A549 (cell line): Measurements from ENCODE around the gene SRGAP3. TPM values are rescaled to one million over a fixed set of nuclear protein-coding genes. Genes with fewer than 3 reads are reported as not detected.

Experiments
- ATAC-seq, 2 experiments: fragments of 200-7000 bp in 1 of 2; fragments of >200 bp in 1 of 2; cut with Nextera tagmentation in 1 of 2; cut with Tn5 transposase in 1 of 2; 3 replicates each; pipeline versions ENCODE4 v1.8.0 to v1.9.1; 2018 to 2020; ENCODE audit warnings: mild to moderate bottlenecking in 1 of 2, moderate library complexity in 1 of 2
- CTCF ChIA-PET: fragments of 300-600 bp; sonication (Branson Sonifier 250); formaldehyde crosslinking; extraction: SDS; loops from one replicate; lab custom pipeline; 2021; ENCODE audit warnings: antibody characterized with exemption, inconsistent platforms; lab: Yijun Ruan, JAX
- POLR2A ChIA-PET: fragments of 350-600 bp; formaldehyde crosslinking; extraction: SDS; loops from one replicate; lab custom pipeline; 2021; ENCODE audit warnings: antibody characterized with exemption, inconsistent platforms; lab: Yijun Ruan, JAX
- DNase-seq, 2 experiments: peaks; one replicate each; pipeline versions ENCODE4 v3.0.0 to v3.0.0-alpha.2; 2011 to 2016; ENCODE audit warnings: low read depth in 1 of 2, low spot score in 1 of 2
- FAIRE-seq: peaks from 2 replicates; lab custom pipeline; 2011; peaks lifted over from hg19 to GRCh38; lab: Jason Lieb, UNC
- H3K27ac ChIP-seq, 2 experiments: fragments of >200 bp; sonication (Bioruptor Twin); formaldehyde crosslinking; 3 replicates each; pipeline ENCODE4 v1.5.1; 2016 to 2017
- H3K4me1 ChIP-seq: fragments of >200 bp; sonication (Bioruptor Twin); formaldehyde crosslinking; 3 replicates; pipeline ENCODE4 v1.6.1; 2016
- H3K4me2 ChIP-seq: fragments of >200 bp; sonication (Bioruptor Twin); formaldehyde crosslinking; 3 replicates; pipeline ENCODE4 v1.6.1; 2016
- H3K4me3 ChIP-seq: fragments of >200 bp; sonication (Bioruptor Twin); formaldehyde crosslinking; 3 replicates; pipeline ENCODE4 v1.5.1; 2016
- H3K9me3 ChIP-seq: fragments of >200 bp; sonication (Bioruptor Twin); formaldehyde crosslinking; 3 replicates; pipeline ENCODE4 v1.6.1; 2016
- BCL3 ChIP-seq: fragments of >200 bp; sonication (Bioruptor Twin); formaldehyde crosslinking; IDR thresholded peaks from 3 replicates; pipeline ENCODE4 v1.6.1; 2016
- CEBPB ChIP-seq, 2 experiments: fragments of >200 bp in 1 of 2; sonication (Bioruptor Twin) in 1 of 2; formaldehyde crosslinking in 1 of 2; IDR thresholded peaks; 2 replicates each; pipeline ENCODE4 v1.6.1; 2012 to 2016
- CHD2 ChIP-seq: fragments of 150-350 bp; IDR thresholded peaks from 2 replicates; pipeline ENCODE4 v1.6.1; 2014; ENCODE audit warnings: low read length; ENCODE audit not compliant: partially characterized antibody
- EHF ChIP-seq: fragments of 250-450 bp; sonication (Bioruptor Pico); IDR thresholded peaks from 2 replicates; pipeline ENCODE4 v1.5.0; 2020; ENCODE audit warnings: mild to moderate bottlenecking
- FOSB ChIP-seq: fragments of 250-450 bp; sonication (Bioruptor Pico); IDR thresholded peaks from 2 replicates; pipeline ENCODE4 v1.5.0; 2020; ENCODE audit warnings: mild to moderate bottlenecking, moderate library complexity
- HES2 ChIP-seq: fragments of >200 bp; sonication (Bioruptor Twin); formaldehyde crosslinking; IDR thresholded peaks from 2 replicates; pipeline ENCODE4 v1.6.1; 2016
- HEYL ChIP-seq: fragments of 250-450 bp; sonication (Bioruptor Pico); IDR thresholded peaks from 2 replicates; pipeline ENCODE4 v1.8.0; 2021; ENCODE audit warnings: mild to moderate bottlenecking, moderate library complexity
- HOXB13 ChIP-seq: fragments of 250-450 bp; sonication (Bioruptor Pico); IDR thresholded peaks from 2 replicates; pipeline ENCODE4 v1.5.0; 2020; ENCODE audit warnings: low read depth, mild to moderate bottlenecking, moderate library complexity
- JUN ChIP-seq, 2 experiments: fragments of >200 bp; sonication (Bioruptor Twin); formaldehyde crosslinking; IDR thresholded peaks; 2 replicates in 1 of 2; 3 replicates in 1 of 2; pipeline ENCODE4 v1.6.1; 2016 to 2017
- KDM1A ChIP-seq: fragments of 200-600 bp; sonication (generic); IDR thresholded peaks from 2 replicates; pipeline ENCODE4 v1.6.1; 2016; ENCODE audit warnings: low read depth, mild to moderate bottlenecking
- MAFK ChIP-seq: fragments of 450-650 bp; IDR thresholded peaks from 2 replicates; pipeline ENCODE4 v1.6.1; 2014; ENCODE audit not compliant: partially characterized antibody
- MAX ChIP-seq: IDR thresholded peaks from 2 replicates; pipeline ENCODE4 v1.6.1; 2012
- RAD21 ChIP-seq, 2 experiments: fragments of >200 bp in 1 of 2; sonication (Bioruptor Twin) in 1 of 2; formaldehyde crosslinking in 1 of 2; IDR thresholded peaks in 1 of 2; conservative IDR thresholded peaks in 1 of 2; 2 replicates in 1 of 2; 3 replicates in 1 of 2; pipeline ENCODE4 v1.6.1; 2012 to 2018; ENCODE audit warnings: inconsistent platforms in 1 of 2
- RCOR1 ChIP-seq: fragments of 150-350 bp; IDR thresholded peaks from 2 replicates; pipeline ENCODE4 v1.6.1; 2014; ENCODE audit warnings: antibody characterized with exemption, low read length, low read depth
- SMC3 ChIP-seq: fragments of >200 bp; sonication (Bioruptor Twin); formaldehyde crosslinking; IDR thresholded peaks from 3 replicates; pipeline ENCODE4 v1.6.1; 2018; ENCODE audit warnings: inconsistent platforms
- USF2 ChIP-seq: fragments of 450-650 bp; IDR thresholded peaks from 2 replicates; pipeline ENCODE4 v1.6.1; 2014; ENCODE audit warnings: antibody characterized with exemption
- WGBS: methylation state at CpG from one replicate; pipeline ENCODE4 v1.1.6; 2017; ENCODE audit errors: missing lambda C conversion rate; 5-methylcytosine and 5-hydroxymethylcytosine counted together
- polyA plus RNA-seq, 4 experiments: library from polyadenylated mRNA; depleted of rRNA in 3 of 4; stranded (reverse); fragments of >200 nt; fragmentation: RNase III in 1 of 4; extraction: RNeasy Plus Mini Kit Qiagen cat#74134 plus additional on column Dnase treatment in 1 of 4; gene quantifications; 2 replicates in 3 of 4; 3 replicates in 1 of 4; pipeline ENCODE4 v1.2.3, GENCODE V29; 2011 to 2017
- TF ChIP-seq, protein P1 (sequence below): fragments of 250-450 bp; sonication (Bioruptor Pico); IDR thresholded peaks from 2 replicates; pipeline ENCODE4 v1.5.0; 2020; ENCODE audit warnings: low read depth, mild to moderate bottlenecking, moderate library complexity
- TF ChIP-seq, protein P2 (sequence below): fragments of 250-450 bp; sonication (Bioruptor Pico); IDR thresholded peaks from 2 replicates; pipeline ENCODE4 v1.5.0; 2021; ENCODE audit warnings: mild to moderate bottlenecking, moderate library complexity, borderline replicate concordance

The SRGAP3 gene
- polyA plus RNA-seq, 2 of the 4 experiments (the other 2 are of a cell fraction), result 1.6 to 2.5 TPM

- H3K9me3 ChIP-seq, result no peaks in the 10 kb centered on the region
- no peak overlapping the region for H3K27ac ChIP-seq
- 9% methylated on average over 1 of the region's 1 CpG for WGBS
- H3K4me2 ChIP-seq, result no peak overlapping the region
- DNase-seq (no peak), ATAC-seq (no peak), FAIRE-seq (no peak)
- no peak overlapping the region for H3K4me3 ChIP-seq
- TF ChIP-seq BCL3, result no peak
- TF ChIP-seq CHD2, result no peak
- H3K4me1 ChIP-seq, result no peaks in the 10 kb centered on the region
- ChIA-PET CTCF (interaction anchor here (0.7 kb wide), 1 partner anchor 147 kb away, joined by 4 read pairs; no protein-coding TSS in a partner anchor), POLR2A (no interaction called here)
Measured at GRCh38 chr3:9117220-9117619, 132.2 kb downstream of the SRGAP3 start.

GRCh38 chr3:9116336-9116735 is 133.1 kb downstream of the SRGAP3 start:
- POLR2A ChIA-PET, result no interaction called here
- DNase-seq, result no peak
- no peak overlapping the region for H3K4me2 ChIP-seq
- TF ChIP-seq EHF (CRISPR knock-in tag) (no peak), FOSB (CRISPR knock-in tag) (no peak), HEYL (CRISPR knock-in tag) (no peak), KDM1A (no peak), RCOR1 (no peak), JUN (IDR thresholded peaks at IDR 0.05) (no peak), HOXB13 (no peak), RAD21 (conservative IDR thresholded peaks at IDR 0.05 in 1 of 2, IDR thresholded peaks at IDR 0.05 in 1 of 2) (no peak), CHD2 (no peak), MAFK (no peak), USF2 (no peak), CEBPB (IDR thresholded peaks at IDR 0.05) (no peak), MAX (no peak), HES2 (no peak), BCL3 (no peak)
- TF ChIP-seq, protein P1, sequence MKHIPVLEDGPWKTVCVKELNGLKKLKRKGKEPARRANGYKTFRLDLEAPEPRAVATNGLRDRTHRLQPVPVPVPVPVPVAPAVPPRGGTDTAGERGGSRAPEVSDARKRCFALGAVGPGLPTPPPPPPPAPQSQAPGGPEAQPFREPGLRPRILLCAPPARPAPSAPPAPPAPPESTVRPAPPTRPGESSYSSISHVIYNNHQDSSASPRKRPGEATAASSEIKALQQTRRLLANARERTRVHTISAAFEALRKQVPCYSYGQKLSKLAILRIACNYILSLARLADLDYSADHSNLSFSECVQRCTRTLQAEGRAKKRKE (CRISPR knock-in tag), result no peak
- TF ChIP-seq, all 56 proteins: peak for 0
- Histone ChIP-seq H3K27ac (no peak overlapping the region), H3K4me3 (no peak overlapping the region), H3K4me1 (no peaks in the 10 kb centered on the region), H3K9me3 (no peaks in the 10 kb centered on the region)
- CTCF ChIA-PET, result interaction anchor here (0.7 to 1.6 kb wide), 2 partner anchors 9 to 146 kb away, joined by 4 to 5 read pairs; no protein-coding TSS in a partner anchor
- FAIRE-seq, result no peak
- ATAC-seq, result no peak
- WGBS, result 33% methylated on average over 3 of the region's 3 CpGs

DNA sequence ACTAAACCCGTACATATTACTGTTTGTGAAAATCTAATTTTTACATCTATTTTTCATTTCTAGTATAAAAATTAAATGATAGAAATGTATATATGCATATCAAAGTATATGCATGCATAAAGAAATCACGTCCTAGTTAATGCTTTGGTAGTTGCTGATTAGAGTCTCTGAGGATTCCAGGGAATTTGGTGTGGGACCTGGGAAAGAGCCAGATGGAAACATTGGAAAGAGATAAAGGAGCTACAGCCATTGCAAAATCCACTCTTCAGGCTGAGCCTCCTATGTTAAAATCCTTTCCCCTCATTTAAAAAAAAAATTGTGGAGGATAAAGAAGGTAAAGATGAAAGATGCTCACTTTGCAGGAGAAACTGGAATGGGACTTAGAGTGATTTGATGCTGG is 134.1 kb downstream of the SRGAP3 start:
- CTCF ChIA-PET, result interaction anchor here (1.6 kb wide), 1 partner anchor 10 kb away, joined by 5 read pairs; no protein-coding TSS in a partner anchor

More for the DNA sequence above, 134.1 kb downstream of the SRGAP3 start:
- TF ChIP-seq SMC3 (no peak), USF2 (no peak)
- TF ChIP-seq, protein P2, sequence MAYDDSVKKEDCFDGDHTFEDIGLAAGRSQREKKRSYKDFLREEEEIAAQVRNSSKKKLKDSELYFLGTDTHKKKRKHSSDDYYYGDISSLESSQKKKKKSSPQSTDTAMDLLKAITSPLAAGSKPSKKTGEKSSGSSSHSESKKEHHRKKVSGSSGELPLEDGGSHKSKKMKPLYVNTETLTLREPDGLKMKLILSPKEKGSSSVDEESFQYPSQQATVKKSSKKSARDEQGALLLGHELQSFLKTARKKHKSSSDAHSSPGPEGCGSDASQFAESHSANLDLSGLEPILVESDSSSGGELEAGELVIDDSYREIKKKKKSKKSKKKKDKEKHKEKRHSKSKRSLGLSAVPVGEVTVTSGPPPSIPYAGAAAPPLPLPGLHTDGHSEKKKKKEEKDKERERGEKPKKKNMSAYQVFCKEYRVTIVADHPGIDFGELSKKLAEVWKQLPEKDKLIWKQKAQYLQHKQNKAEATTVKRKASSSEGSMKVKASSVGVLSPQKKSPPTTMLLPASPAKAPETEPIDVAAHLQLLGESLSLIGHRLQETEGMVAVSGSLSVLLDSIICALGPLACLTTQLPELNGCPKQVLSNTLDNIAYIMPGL (CRISPR knock-in tag), result no peak
- Histone ChIP-seq H3K4me1 (no peaks in the 10 kb centered on the region), H3K9me3 (no peaks in the 10 kb centered on the region), H3K4me3 (no peak overlapping the region), H3K27ac (no peak overlapping the region), H3K4me2 (no peak overlapping the region)
- POLR2A ChIA-PET, result no interaction called here
- FAIRE-seq (no peak), DNase-seq (no peak), ATAC-seq (no peak)
- 60% methylated on average over 2 of the region's 2 CpGs for WGBS
